GM21360 (cell line): ENCODE data around the gene SLC10A4.
"Not testable (repeated sequence)": the region's sequence is repeated elsewhere in the genome, so short reads cannot be mapped to it uniquely, and the experiment has no call there.

Source experiments
- ATAC-seq: cut with Tn5 transposase; IDR thresholded peaks from one replicate; pipeline ENCODE4 v1.9.1; 2021; ENCODE audit warnings: mild to moderate bottlenecking, moderate library complexity; ENCODE audit not compliant: unreplicated experiment

Gene SLC10A4

GRCh38 chr4:48483006-48483776 is at the start of gene SLC10A4:
Gene SLC10A4 (plus strand): TSS chr4:48483343. CDS start chr4:48483562, 219 bp downstream.
- ATAC-seq = no peak

- no peak for ATAC-seq
Measured at GRCh38 chr4:48436318-48436717, 46.8 kb upstream of the SLC10A4 start.

- no peak for ATAC-seq
Measured at GRCh38 chr4:48439988-48440387, 43.2 kb upstream of the SLC10A4 start.

GRCh38 chr4:48440914-48441313 is 42.2 kb upstream of the SLC10A4 start:
- not testable (repeated sequence) for ATAC-seq

- ATAC-seq = no peak
Measured at GRCh38 chr4:48445704-48446103, 37.4 kb upstream of the SLC10A4 start.

GRCh38 chr4:48446642-48447041 is 36.5 kb upstream of the SLC10A4 start:
- no peak for ATAC-seq

- no peak for ATAC-seq
Measured at GRCh38 chr4:48449151-48449550, 34.0 kb upstream of the SLC10A4 start.

GRCh38 chr4:48450740-48451139 is 32.4 kb upstream of the SLC10A4 start:
- no peak for ATAC-seq

GRCh38 chr4:48451656-48452055 is 31.5 kb upstream of the SLC10A4 start:
- not testable (repeated sequence) for ATAC-seq

GRCh38 chr4:48454591-48454990 is 28.6 kb upstream of the SLC10A4 start:
- no peak for ATAC-seq

- no peak for ATAC-seq
Measured at GRCh38 chr4:48461000-48461399, 22.1 kb upstream of the SLC10A4 start.

GRCh38 chr4:48462363-48462762 is 20.8 kb upstream of the SLC10A4 start:
- ATAC-seq = no peak

GRCh38 chr4:48467442-48467841 is 15.7 kb upstream of the SLC10A4 start:
- ATAC-seq = no peak

GRCh38 chr4:48467891-48468290 is 15.3 kb upstream of the SLC10A4 start:
- ATAC-seq = no peak

- ATAC-seq = no peak
Measured at GRCh38 chr4:48470137-48470536, 13.0 kb upstream of the SLC10A4 start.

GRCh38 chr4:48470570-48470969 is 12.6 kb upstream of the SLC10A4 start:
- ATAC-seq = no peak

GRCh38 chr4:48472794-48473193 is 10.3 kb upstream of the SLC10A4 start:
- no peak for ATAC-seq

- ATAC-seq = no peak
Measured at GRCh38 chr4:48475770-48476169, 7.4 kb upstream of the SLC10A4 start.

GRCh38 chr4:48478273-48478672 is 4.9 kb upstream of the SLC10A4 start:
- no peak for ATAC-seq

GRCh38 chr4:48481581-48481980 is 1.6 kb upstream of the SLC10A4 start:
- ATAC-seq = no peak

GRCh38 chr4:48483777-48484493 is 792 bp downstream of the SLC10A4 start:
- no peak for ATAC-seq

- ATAC-seq = no peak
Measured at GRCh38 chr4:48484494-48485168, 1.5 kb downstream of the SLC10A4 start.
